SJSA1 (cell line): Measurements from ENCODE around the gene EIF1AD. TPM values are rescaled to one million over a fixed set of nuclear protein-coding genes. Genes with fewer than 3 reads are reported as not detected.
"Not testable (repeated sequence)": the region's sequence is repeated elsewhere in the genome, so short reads cannot be mapped to it uniquely, and the experiment has no call there.

Source experiments
- DNase-seq, 2 experiments: peaks; one replicate each; pipeline ENCODE4 v3.0.0-alpha.2; 2015 to 2020; ENCODE audit warnings: low spot score in 2 of 2, low read depth in 1 of 2
- H3K27ac ChIP-seq: fragments of 250-450 bp; sonication (Bioruptor Pico); 2 replicates; pipeline ENCODE4 v1.5.1; 2020; ENCODE audit warnings: mild to moderate bottlenecking, moderate library complexity
- H3K27me3 ChIP-seq: fragments of 250-450 bp; sonication (Bioruptor Pico); replicated peaks from 2 replicates; pipeline ENCODE4 v1.5.1; 2020; ENCODE audit warnings: mild to moderate bottlenecking, moderate library complexity
- H3K36me3 ChIP-seq: fragments of 250-450 bp; sonication (Bioruptor Pico); 2 replicates; pipeline ENCODE4 v1.5.1; 2020; ENCODE audit warnings: mild to moderate bottlenecking
- H3K4me1 ChIP-seq: fragments of 250-450 bp; sonication (Bioruptor Pico); replicated peaks from 2 replicates; pipeline ENCODE4 v1.6.1; 2021; ENCODE audit warnings: mild to moderate bottlenecking
- H3K4me3 ChIP-seq: fragments of 250-450 bp; sonication (Bioruptor Pico); 2 replicates; pipeline ENCODE4 v1.5.1; 2020; ENCODE audit warnings: mild to moderate bottlenecking
- H3K9me3 ChIP-seq: fragments of 250-450 bp; sonication (Bioruptor Pico); replicated peaks from 2 replicates; pipeline ENCODE4 v1.5.1; 2020; ENCODE audit warnings: mild to moderate bottlenecking
- total RNA-seq: library from RNA; depleted of rRNA; stranded (reverse); fragments of >200 nt; shearing (Covaris generic); gene quantifications from 2 replicates; pipeline ENCODE4 v1.2.3, GENCODE V29; 2014

The EIF1AD gene
- total RNA-seq, 1 experiment from 2014 or later = 93.2 TPM

DNA sequence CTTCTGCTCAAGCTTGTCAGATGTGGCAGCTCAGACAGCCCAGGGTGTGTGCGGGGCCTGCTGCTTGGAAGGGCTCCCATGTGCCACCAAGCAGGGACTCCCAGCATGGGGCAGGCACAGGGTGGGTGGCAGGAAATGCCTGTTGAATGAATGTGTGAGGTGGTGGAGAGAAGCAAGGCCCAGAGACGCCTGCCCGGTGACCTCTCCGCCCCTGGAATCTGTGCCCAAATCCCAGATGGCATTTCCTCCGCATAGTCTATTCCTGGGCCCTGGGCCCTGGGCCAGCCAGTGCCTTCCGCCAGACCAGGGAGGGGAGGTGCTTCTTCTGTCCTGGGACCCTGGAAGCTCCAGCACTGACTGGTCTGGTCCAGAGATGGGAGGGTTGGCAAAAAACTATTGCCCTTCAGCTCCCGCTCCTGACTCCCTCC lies 13.5 kb upstream of the EIF1AD start:
- no peak overlapping the region for H3K4me3 ChIP-seq
- H3K4me1 ChIP-seq = peaks cover 32% of the 10 kb centered on the region
- H3K27ac ChIP-seq = peak overlapping the region; percentile 75
- peaks cover 4% of the 10 kb centered on the region; the same call in 1 of the 2 replicates for H3K36me3 ChIP-seq
- H3K9me3 ChIP-seq = no peaks in the 10 kb centered on the region
- H3K27me3 ChIP-seq = no peaks in the 10 kb centered on the region
- peak; percentile 86 to 92 for DNase-seq

DNA sequence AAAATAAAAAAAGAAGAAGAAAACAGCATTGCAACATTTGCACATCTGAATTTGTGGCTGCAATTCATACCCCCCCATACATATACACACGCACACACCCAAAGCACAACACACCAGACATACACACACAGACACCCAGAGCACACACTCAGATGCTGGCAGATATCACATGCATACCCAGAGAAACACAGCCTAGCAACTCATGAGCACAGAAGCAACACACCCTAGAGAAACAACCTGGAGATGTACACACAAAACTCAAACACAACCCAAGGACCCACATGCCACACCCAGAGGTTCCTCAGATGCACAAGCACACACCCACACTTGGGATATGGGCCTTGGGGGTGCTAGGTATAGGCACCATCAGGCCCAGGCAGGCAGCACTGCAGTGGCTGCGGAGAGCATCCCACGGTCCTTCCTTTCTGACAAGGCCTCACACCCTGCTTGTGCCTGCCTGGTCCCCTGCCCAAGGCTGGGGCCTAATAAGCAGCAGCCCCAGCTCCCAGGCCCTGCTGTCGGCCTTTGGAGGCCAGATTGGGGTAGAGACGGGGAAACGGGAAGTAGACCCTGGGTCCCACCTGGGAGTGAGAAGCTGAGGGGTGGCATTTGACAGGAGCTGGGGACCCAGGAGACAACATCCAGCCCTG lies 13.0 kb upstream of the EIF1AD start:
- no peaks in the 10 kb centered on the region for H3K27me3 ChIP-seq
- H3K9me3 ChIP-seq = no peaks in the 10 kb centered on the region
- peak overlapping the region; percentile 75 for H3K27ac ChIP-seq
- peaks cover 4% of the 10 kb centered on the region; the same call in 1 of the 2 replicates for H3K36me3 ChIP-seq
- H3K4me3 ChIP-seq = no peak overlapping the region
- no peak for DNase-seq
- H3K4me1 ChIP-seq = peaks cover 27% of the 10 kb centered on the region

DNA sequence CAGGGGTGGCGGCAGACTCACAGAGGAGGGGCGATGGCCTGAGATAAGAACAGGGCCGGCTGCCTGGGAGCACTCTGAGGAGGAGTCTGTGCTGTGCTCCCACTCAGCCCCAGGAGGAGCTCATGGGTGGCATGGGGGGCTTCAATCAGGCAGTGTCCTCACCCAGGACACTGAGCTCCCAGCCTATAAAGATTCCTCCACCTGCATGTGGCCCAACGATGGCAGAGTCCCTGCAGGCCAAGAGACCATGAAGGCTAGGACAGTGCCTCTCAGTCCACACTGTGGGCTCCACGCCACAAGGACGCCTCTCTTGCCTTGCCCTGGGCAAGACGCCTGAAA lies 11.8 kb upstream of the EIF1AD start:
- H3K9me3 ChIP-seq = no peaks in the 10 kb centered on the region
- no peaks in the 10 kb centered on the region for H3K27me3 ChIP-seq
- no peak for DNase-seq
- H3K36me3 ChIP-seq = peaks cover 4% of the 10 kb centered on the region; the same call in 1 of the 2 replicates
- no peak overlapping the region for H3K27ac ChIP-seq
- H3K4me1 ChIP-seq = peaks cover 27% of the 10 kb centered on the region
- H3K4me3 ChIP-seq = no peak overlapping the region

DNA sequence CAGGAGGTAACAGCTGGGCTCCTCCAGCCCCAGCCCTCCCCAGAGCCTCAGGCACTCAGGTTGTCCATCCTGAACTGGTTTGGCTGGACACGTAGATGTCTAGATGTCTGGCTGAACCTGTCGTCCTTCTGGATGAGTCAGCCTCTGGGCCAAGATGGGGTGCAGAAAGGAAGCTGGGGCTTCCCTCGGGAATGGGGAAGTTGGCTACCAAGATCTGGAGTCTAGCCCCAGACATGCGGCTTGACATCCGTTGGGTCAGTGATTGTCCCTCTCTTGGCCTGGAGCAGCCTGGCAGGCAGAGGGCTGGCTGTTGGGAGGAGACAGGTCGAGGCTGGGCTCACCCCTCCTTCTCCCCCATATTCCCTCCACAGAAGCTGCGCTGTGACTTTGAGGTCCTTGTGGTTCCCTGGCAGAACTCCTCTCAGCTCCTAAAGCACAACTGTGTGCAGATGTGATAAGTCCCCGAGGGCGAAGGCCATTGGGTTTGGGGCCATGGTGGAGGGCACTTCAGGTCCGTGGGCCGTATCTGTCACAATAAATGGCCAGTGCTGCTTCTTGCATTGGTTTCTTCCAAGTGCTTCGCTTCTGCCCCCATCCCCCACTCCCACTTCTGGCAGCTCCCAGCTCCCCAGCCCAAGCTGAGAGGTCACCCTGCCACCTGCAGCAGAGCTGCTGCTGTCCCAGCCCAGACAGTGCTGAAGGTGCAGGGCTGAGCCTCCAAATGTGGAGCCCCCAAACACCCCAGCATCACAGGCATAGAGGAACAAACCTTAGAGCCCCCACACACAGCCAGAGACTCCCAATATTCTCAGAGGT lies 11.2 kb upstream of the EIF1AD start:
- no peaks in the 10 kb centered on the region for H3K9me3 ChIP-seq
- DNase-seq = no peak
- H3K4me1 ChIP-seq = peaks cover 27% of the 10 kb centered on the region
- H3K36me3 ChIP-seq = peaks cover 4% of the 10 kb centered on the region; the same call in 1 of the 2 replicates
- H3K27me3 ChIP-seq = no peaks in the 10 kb centered on the region
- no peak overlapping the region for H3K4me3 ChIP-seq
- H3K27ac ChIP-seq = no peak overlapping the region

DNA sequence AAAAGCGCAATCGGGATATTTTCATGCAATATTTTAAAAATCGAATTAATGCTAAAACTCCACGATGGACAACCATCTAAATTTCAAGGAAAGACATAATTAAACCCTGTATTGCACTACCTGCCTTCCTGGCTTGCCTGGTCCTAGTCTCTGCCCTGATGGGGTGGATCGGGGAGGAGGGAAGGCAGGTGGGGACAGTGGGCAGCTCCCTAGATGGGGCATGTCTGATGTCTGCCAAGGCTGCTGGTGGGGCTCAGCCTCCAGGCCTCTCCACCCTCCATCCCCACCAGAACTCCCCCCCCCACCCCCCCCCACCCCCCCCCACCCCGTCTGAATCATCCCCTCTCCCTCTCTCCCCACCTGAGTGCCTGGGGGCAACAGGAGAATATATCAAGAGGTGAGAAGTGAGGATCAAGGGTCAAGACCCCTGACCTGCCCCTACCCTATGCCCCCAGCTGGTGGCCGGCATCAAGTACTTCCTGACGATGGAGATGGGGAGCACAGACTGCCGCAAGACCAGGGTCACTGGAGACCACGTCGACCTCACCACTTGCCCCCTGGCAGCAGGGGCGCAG lies 10.5 kb upstream of the EIF1AD start:
- Histone ChIP-seq H3K4me1 (peaks cover 28% of the 10 kb centered on the region), H3K27ac (no peak overlapping the region), H3K4me3 (no peak overlapping the region), H3K27me3 (no peaks in the 10 kb centered on the region), H3K36me3 (peaks cover 4% of the 10 kb centered on the region; the same call in 1 of the 2 replicates), H3K9me3 (no peaks in the 10 kb centered on the region)
- DNase-seq = no peak

DNA sequence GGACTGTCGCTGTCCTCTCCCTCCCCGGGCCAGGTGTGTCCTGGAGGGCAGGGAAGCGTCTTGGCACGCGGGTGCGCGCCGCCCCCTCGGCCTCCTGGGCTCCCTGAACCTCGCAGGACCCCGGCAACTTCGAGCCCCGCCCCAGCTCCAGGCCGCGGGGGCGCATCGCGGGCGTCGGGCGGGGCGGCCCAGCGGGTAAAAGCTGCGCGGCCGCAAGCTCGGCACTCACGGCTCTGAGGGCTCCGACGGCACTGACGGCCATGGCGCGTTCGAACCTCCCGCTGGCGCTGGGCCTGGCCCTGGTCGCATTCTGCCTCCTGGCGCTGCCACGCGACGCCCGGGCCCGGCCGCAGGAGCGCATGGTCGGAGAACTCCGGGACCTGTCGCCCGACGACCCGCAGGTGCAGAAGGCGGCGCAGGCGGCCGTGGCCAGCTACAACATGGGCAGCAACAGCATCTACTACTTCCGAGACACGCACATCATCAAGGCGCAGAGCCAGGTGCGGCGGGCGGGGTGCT lies 9.9 kb upstream of the EIF1AD start, which contains the start of gene CST6:
CST6 (plus strand) TSS at position 224 of the 519 bp plus-strand sequence; CDS start at position 261, 37 bp downstream.
- H3K27ac ChIP-seq = no peak within 1 kb of the TSS
- peaks cover 34% of the 10 kb centered on the region for H3K4me1 ChIP-seq
- no peaks in the 10 kb centered on the region for H3K27me3 ChIP-seq
- H3K4me3 ChIP-seq = no peak within 1 kb of the TSS
- no peaks in the 10 kb centered on the region for H3K9me3 ChIP-seq
- peaks cover 9% of the 10 kb centered on the region; the same call in 1 of the 2 replicates for H3K36me3 ChIP-seq
- no peak for DNase-seq

DNA sequence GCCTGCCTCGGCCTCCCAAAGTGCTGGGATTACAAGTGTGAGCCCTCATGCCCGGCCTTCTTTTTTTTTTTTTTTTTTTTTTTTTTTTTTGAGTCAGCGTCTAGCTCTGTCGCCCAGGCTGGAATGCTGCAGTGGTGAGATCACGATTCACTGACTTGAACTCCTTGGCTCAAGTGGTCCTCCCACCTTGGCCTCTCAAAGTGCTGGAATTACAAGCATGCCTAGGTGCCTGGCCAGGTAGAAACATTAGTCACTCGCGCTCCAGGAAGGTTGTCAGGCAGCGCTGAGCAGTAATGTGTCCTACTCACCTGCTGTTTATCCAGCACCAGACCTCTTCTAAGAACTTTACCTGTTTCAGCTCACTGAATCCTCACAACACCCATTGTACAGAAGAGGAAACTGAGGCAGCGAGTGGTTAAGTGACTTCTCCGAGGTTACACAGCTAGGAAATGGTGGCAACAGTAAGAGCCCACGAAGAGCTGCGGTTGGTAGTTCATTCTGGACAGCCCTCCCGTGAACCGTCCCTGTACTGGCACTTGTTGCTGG lies 9.4 kb upstream of the EIF1AD start:
- peaks cover 36% of the 10 kb centered on the region for H3K4me1 ChIP-seq
- no peaks in the 10 kb centered on the region for H3K9me3 ChIP-seq
- H3K27ac ChIP-seq = no peak overlapping the region
- H3K36me3 ChIP-seq = peaks cover 12% of the 10 kb centered on the region
- H3K4me3 ChIP-seq = no peak overlapping the region
- H3K27me3 ChIP-seq = no peaks in the 10 kb centered on the region
- DNase-seq = peak in 1 of 2 experiments; percentile 36

DNA sequence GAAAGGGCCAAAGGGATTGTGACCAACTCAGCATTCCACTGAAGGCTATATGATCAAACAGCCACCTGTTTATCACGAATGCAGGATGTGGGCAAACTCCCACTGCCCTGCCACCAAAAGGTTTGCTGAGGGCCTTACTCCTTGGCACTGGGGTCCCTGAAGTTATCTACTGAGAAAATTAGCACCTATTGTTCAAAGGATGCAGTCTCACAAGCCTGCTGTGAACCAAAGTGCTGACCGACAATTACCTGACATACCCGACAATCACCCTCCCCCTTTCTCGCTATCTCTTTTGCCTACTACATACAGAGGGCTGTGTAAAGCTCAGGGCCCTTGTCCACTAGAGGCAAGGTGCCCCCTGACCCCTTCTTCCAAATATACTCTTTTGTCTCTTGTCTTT lies 8.1 kb upstream of the EIF1AD start:
- not testable (repeated sequence) for DNase-seq, H3K27me3 ChIP-seq, H3K4me3 ChIP-seq, H3K9me3 ChIP-seq, H3K27ac ChIP-seq
- H3K36me3 ChIP-seq = peaks cover 23% of the 10 kb centered on the region
- H3K4me1 ChIP-seq = peaks cover 26% of the 10 kb centered on the region

DNA sequence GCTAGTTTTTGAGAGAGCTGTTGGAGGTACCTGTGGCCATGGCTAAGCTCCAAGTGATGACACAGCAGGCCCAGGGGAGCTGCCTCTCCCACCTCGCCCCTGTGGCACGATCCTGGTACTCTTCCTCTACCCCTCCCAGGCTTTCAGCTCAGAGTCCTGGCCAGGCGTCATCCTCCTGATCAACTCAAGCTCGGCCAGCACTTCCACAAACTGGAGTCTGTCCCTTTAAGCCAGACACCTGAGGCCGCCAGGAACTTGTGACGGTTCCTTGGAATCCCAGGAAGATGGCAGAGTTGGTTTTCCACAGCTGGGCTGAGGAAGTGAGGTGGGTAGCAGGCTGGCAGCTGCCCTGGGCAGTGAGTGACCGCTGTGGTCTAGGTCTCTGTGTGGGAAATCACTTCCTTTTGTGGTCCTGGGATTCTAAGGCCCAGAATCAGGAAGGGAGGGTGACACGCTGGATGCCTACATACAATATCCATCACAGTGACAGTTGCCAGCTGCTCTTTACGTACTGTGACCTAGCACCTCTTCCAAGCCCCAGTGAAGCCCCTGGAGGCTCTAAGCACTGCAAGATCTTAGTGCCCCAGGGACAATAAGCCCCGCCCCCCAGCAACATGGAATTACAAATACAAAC lies 6.6 kb upstream of the EIF1AD start:
- no peak for DNase-seq

DNA sequence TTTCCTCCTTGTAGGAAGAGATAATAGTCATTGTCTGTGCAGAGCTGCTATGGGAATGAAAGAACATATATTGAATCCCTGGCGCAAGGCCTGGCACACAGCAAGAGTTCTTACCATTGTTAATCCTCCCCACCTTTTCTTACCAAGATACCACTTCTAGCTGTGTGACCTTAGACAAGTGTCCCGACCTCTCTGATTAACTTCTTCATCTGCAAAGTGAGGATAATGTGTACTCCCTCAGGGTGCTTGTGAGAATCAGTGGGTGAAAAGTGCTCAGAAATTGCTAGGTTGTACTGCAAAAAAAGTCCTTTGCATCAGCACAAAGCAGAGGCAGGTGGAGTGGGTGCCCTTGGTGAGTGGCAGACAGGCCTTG lies 6.1 kb upstream of the EIF1AD start:
- H3K9me3 ChIP-seq = no peaks in the 10 kb centered on the region
- H3K4me1 ChIP-seq = peaks cover 20% of the 10 kb centered on the region
- no peaks in the 10 kb centered on the region for H3K27me3 ChIP-seq
- H3K27ac ChIP-seq = no peak overlapping the region
- DNase-seq = no peak
- H3K4me3 ChIP-seq = no peak overlapping the region
- peaks cover 41% of the 10 kb centered on the region for H3K36me3 ChIP-seq

More for the DNA sequence above, 6.6 kb upstream of the EIF1AD start:
- no peaks in the 10 kb centered on the region for H3K27me3 ChIP-seq
- no peak overlapping the region for H3K27ac ChIP-seq
- no peak overlapping the region for H3K4me3 ChIP-seq
- peaks cover 36% of the 10 kb centered on the region for H3K36me3 ChIP-seq
- H3K9me3 ChIP-seq = no peaks in the 10 kb centered on the region
- peaks cover 15% of the 10 kb centered on the region for H3K4me1 ChIP-seq

DNA sequence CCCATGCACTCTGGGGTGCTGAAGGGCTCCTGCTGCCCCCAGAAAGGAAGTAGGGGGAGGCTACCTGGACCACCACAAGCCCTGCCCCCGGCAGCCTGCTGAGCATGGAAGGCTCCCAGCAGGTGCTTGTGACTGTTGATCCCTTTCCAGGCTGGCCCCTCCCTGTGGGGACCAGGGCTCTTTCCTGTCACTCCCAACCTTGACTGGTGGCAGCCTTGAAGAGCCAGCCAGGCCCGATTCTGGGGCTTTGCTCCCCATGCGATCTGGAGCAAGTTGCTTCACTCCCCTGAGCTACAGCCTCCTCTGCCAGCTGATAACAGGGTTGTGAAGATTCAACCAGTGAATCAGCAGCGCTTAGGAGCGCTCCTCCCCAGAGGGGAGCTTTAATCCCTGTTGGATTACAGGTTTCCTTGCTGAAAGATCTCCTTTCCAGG lies 5.3 kb upstream of the EIF1AD start:
- H3K4me1 ChIP-seq = peaks cover 24% of the 10 kb centered on the region
- H3K36me3 ChIP-seq = peaks cover 46% of the 10 kb centered on the region
- DNase-seq = no peak
- H3K4me3 ChIP-seq = no peak overlapping the region
- no peaks in the 10 kb centered on the region for H3K27me3 ChIP-seq
- no peak overlapping the region for H3K27ac ChIP-seq
- no peaks in the 10 kb centered on the region for H3K9me3 ChIP-seq

DNA sequence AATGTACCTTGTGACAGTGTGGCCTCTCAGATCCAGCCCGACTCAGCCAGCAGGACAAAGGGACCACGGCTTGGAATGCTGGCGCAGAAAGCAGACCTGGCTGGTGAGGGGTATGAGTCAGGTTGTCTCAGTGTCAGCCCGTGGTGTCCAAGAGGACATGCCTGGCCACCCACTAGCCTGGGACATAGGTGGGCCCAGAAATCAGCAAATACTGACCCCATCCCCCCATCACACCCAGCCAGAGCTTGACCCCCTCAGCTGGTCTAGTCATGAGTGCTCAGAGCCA lies 4.9 kb upstream of the EIF1AD start:
- Histone ChIP-seq H3K36me3 (peaks cover 46% of the 10 kb centered on the region), H3K4me3 (no peak overlapping the region), H3K9me3 (no peaks in the 10 kb centered on the region), H3K4me1 (peaks cover 24% of the 10 kb centered on the region), H3K27me3 (no peaks in the 10 kb centered on the region), H3K27ac (no peak overlapping the region)
- DNase-seq = no peak

DNA sequence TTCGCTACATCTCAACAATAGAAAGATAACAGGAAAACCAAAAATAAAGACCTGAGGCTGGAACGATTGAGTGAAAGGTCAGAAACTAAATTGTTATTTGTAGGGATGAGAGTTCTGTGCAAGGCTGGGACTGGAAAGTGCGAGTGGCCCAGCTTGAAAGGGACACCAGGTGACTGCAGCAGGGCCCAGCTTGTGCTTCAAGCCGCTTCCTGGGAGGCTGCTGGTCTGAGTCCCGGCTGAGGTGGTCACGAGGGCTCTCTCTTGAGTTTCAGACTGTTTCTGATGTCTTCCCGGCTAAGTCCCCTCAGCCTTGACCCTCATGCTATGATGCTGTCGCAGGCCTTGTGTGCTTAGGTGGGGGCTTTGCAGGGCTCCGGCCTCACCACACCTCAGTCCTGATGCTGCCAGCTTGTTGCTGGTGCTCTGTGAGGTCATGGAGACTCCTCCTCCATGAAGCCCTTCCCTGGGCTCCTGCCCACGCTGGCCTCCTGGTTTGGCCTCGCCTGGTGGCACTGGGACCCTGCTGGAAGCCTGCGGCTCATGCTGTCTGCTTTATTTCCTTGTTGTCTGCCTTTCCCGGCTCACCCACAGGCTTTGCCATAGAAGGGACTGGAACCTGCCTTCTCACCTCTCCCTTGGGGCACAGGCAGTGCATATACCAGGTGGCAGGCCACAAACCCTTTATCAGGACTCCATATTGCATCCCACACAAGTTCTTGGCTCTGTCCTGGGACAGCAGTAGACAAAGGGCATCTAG lies 4.4 kb upstream of the EIF1AD start:
- no peak for DNase-seq
- Histone ChIP-seq H3K36me3 (peaks cover 50% of the 10 kb centered on the region), H3K27me3 (no peaks in the 10 kb centered on the region), H3K4me1 (peaks cover 24% of the 10 kb centered on the region), H3K9me3 (no peaks in the 10 kb centered on the region), H3K4me3 (no peak overlapping the region), H3K27ac (no peak overlapping the region; the same call in 1 of the 2 replicates)
